GM12873 (cell line): ENCODE results near the gene SAMD4A.

Source experiments
- CTCF ChIP-seq: IDR thresholded peaks from 2 replicates; pipeline ENCODE4 v1.5.1; 2012; ENCODE audit warnings: low read depth, mild to moderate bottlenecking, moderate library complexity, low read length, control low read depth; ENCODE audit not compliant: insufficient read depth; ENCODE audit errors: missing control alignments

Gene SAMD4A

GRCh38 chr14:54708161-54708560 is 141.2 kb downstream of the SAMD4A start:
- TF ChIP-seq CTCF, result no peak

GRCh38 chr14:54708982-54709381 is 142.1 kb downstream of the SAMD4A start:
- no peak for TF ChIP-seq CTCF

GRCh38 chr14:54709444-54709843 is 142.5 kb downstream of the SAMD4A start:
- TF ChIP-seq CTCF, result no peak

- no peak for TF ChIP-seq CTCF
Observed at GRCh38 chr14:54709867-54710266, 142.9 kb downstream of the SAMD4A start.

- TF ChIP-seq CTCF, result no peak
Observed at GRCh38 chr14:54711312-54711711, 144.4 kb downstream of the SAMD4A start.

- no peak for TF ChIP-seq CTCF
Observed at GRCh38 chr14:54711812-54712464, 145.0 kb downstream of the SAMD4A start.

GRCh38 chr14:54712465-54713200 is 145.7 kb downstream of the SAMD4A start:
- TF ChIP-seq CTCF, result no peak
